GM23338 (cell line): ENCODE results near the gene RPS6KA5. TPM values are rescaled to one million over a fixed set of nuclear protein-coding genes. Genes with fewer than 3 reads are reported as not detected.

Source experiments
- ATAC-seq: fragments of 200-7000 bp; cut with Tn5 transposase; 3 replicates; pipeline ENCODE4 v1.9.1; 2020
- DNase-seq: peaks from one replicate; pipeline ENCODE4 v3.0.0-alpha.2; 2015; ENCODE audit warnings: low spot score
- H2AFZ ChIP-seq: fragments of 200-600 bp; sonication (generic); 2 replicates; pipeline ENCODE4 v1.8.0; 2016; ENCODE audit warnings: antibody characterized with exemption, mild to moderate bottlenecking, moderate library complexity
- H3F3A ChIP-seq: fragments of 200-600 bp; sonication (generic); replicated peaks from 2 replicates; pipeline ENCODE4 v1.8.0; 2017; ENCODE audit warnings: antibody characterized with exemption, mixed run types, low read depth
- H3K27ac ChIP-seq: fragments of 200-600 bp; sonication (generic); 2 replicates; pipeline ENCODE4 v1.6.1; 2016; ENCODE audit warnings: low read depth
- H3K27me3 ChIP-seq: fragments of 200-600 bp; sonication (generic); 2 replicates; pipeline ENCODE4 v1.8.0; 2016; ENCODE audit warnings: mild to moderate bottlenecking, mixed run types, moderate library complexity; ENCODE audit not compliant: insufficient read depth
- H3K36me3 ChIP-seq: fragments of 200-600 bp; sonication (generic); 2 replicates; pipeline ENCODE4 v1.8.0; 2016; ENCODE audit warnings: mild to moderate bottlenecking; ENCODE audit not compliant: insufficient read depth
- H3K4me1 ChIP-seq: fragments of 200-600 bp; sonication (generic); 2 replicates; pipeline ENCODE4 v1.8.0; 2016; ENCODE audit warnings: mild to moderate bottlenecking, moderate library complexity; ENCODE audit not compliant: insufficient read depth
- H3K4me2 ChIP-seq: fragments of 200-600 bp; sonication (generic); 2 replicates; pipeline ENCODE4 v1.7.1; 2017; ENCODE audit warnings: mixed run types
- H3K4me3 ChIP-seq: fragments of 200-600 bp; sonication (generic); 2 replicates; pipeline ENCODE4 v1.6.1; 2016; ENCODE audit warnings: mixed run types
- H3K79me2 ChIP-seq: fragments of 200-600 bp; sonication (generic); replicated peaks from 2 replicates; pipeline ENCODE4 v1.8.0; 2017; ENCODE audit warnings: mild to moderate bottlenecking; ENCODE audit not compliant: insufficient read depth
- H3K9me2 ChIP-seq: fragments of 200-600 bp; sonication (generic); 2 replicates; pipeline ENCODE4 v1.8.0; 2017; ENCODE audit not compliant: insufficient read depth
- H4K20me1 ChIP-seq: fragments of 200-600 bp; sonication (generic); replicated peaks from 2 replicates; pipeline ENCODE4 v1.8.0; 2017; ENCODE audit warnings: mild to moderate bottlenecking; ENCODE audit not compliant: insufficient read depth
- H3K27ac Mint-ChIP-seq: 2 replicates; pipeline ENCODE4 v1.8.0; 2020; ENCODE audit warnings: inconsistent platforms, mild to moderate bottlenecking, moderate library complexity, mixed read lengths
- H3K27me3 Mint-ChIP-seq: 3 replicates; pipeline ENCODE4 v1.8.0; 2022; ENCODE audit warnings: low read depth, mild to moderate bottlenecking, moderate library complexity, mixed read lengths, inconsistent platforms; ENCODE audit not compliant: insufficient read depth, poor library complexity
- H3K36me3 Mint-ChIP-seq: 3 replicates; pipeline ENCODE4 v1.8.0; 2021; ENCODE audit warnings: low read depth, mild to moderate bottlenecking, inconsistent platforms, moderate library complexity, mixed read lengths
- H3K4me1 Mint-ChIP-seq: 3 replicates; pipeline ENCODE4 v1.8.0; 2020; ENCODE audit warnings: mild to moderate bottlenecking, inconsistent platforms, mixed read lengths
- H3K4me3 Mint-ChIP-seq: 3 replicates; pipeline ENCODE4 v1.8.0; 2021; ENCODE audit warnings: moderate library complexity, mild to moderate bottlenecking, inconsistent platforms, mixed read lengths
- H3K9me3 Mint-ChIP-seq: 3 replicates; pipeline ENCODE4 v1.8.0; 2020; ENCODE audit warnings: moderate library complexity, mild to moderate bottlenecking, inconsistent platforms, mixed read lengths
- CREB1 ChIP-seq: fragments of 250-450 bp; sonication (Bioruptor Pico); IDR thresholded peaks from 2 replicates; pipeline ENCODE4 v1.5.0; 2020; ENCODE audit warnings: low read depth, mild to moderate bottlenecking, moderate library complexity
- CTCF ChIP-seq, 2 experiments: fragments of 200-600 bp in 1 of 2; sonication (generic) in 1 of 2; conservative IDR thresholded peaks; 2 replicates each; pipeline versions ENCODE4 v1.5.1 to v1.6.1; 2016 to 2017; ENCODE audit warnings: antibody characterized with exemption in 2 of 2, low read depth in 2 of 2, mild to moderate bottlenecking in 2 of 2, moderate library complexity in 1 of 2
- ETS1 ChIP-seq: IDR thresholded peaks from 2 replicates; pipeline ENCODE4 v1.6.1; 2016; ENCODE audit warnings: antibody characterized with exemption
- EZH2 ChIP-seq: fragments of 200-600 bp; sonication (generic); IDR thresholded peaks from one replicate; pipeline ENCODE4 v1.8.0; 2017; ENCODE audit warnings: antibody characterized with exemption, mild to moderate bottlenecking, low read depth; ENCODE audit not compliant: unreplicated experiment
- EZH2phosphoT487 ChIP-seq: fragments of 200-600 bp; sonication (generic); IDR thresholded peaks from one replicate; pipeline ENCODE4 v1.8.1; 2018; ENCODE audit warnings: antibody characterized with exemption; ENCODE audit not compliant: unreplicated experiment
- JUNB ChIP-seq: IDR thresholded peaks from one replicate; pipeline ENCODE4 v1.6.1; 2016; ENCODE audit warnings: antibody characterized with exemption; ENCODE audit not compliant: unreplicated experiment
- NANOG ChIP-seq: IDR thresholded peaks from 2 replicates; pipeline ENCODE4 v1.6.1; 2016; ENCODE audit warnings: antibody characterized with exemption, borderline replicate concordance
- POLR2AphosphoS5 ChIP-seq: IDR thresholded peaks from 2 replicates; pipeline ENCODE4 v1.6.1; 2016; ENCODE audit warnings: antibody characterized with exemption, low read depth
- STAT1 ChIP-seq: IDR thresholded peaks from one replicate; pipeline ENCODE4 v1.6.1; 2016; ENCODE audit warnings: antibody characterized with exemption; ENCODE audit not compliant: unreplicated experiment
- ZNF114 ChIP-seq: fragments of 250-450 bp; sonication (Bioruptor Pico); IDR thresholded peaks from 2 replicates; pipeline ENCODE4 v1.5.0; 2020; ENCODE audit warnings: mild to moderate bottlenecking, moderate library complexity
- ZNF331 ChIP-seq: fragments of 250-450 bp; sonication (Bioruptor Pico); IDR thresholded peaks from 2 replicates; pipeline ENCODE4 v1.5.0; 2020; ENCODE audit warnings: low read depth, mild to moderate bottlenecking, moderate library complexity
- polyA plus RNA-seq: library from polyadenylated mRNA; unstranded; fragments of >200 nt; fragmentation: Nextera tagmentation; extraction: Ambion mirVana; gene quantifications from 2 replicates; pipeline ENCODE4 v1.2.1, GENCODE V29; 2016
- total RNA-seq: library from RNA; depleted of rRNA; stranded (reverse); fragments of >200 nt; shearing (Covaris generic); gene quantifications from 2 replicates; pipeline ENCODE4 v1.2.3, GENCODE V29; 2014
- TF ChIP-seq, protein P1 (sequence below): fragments of 250-450 bp; sonication (Bioruptor Pico); IDR thresholded peaks from 2 replicates; pipeline ENCODE4 v1.5.0; 2020; ENCODE audit warnings: mild to moderate bottlenecking, moderate library complexity
- TF ChIP-seq, protein P2 (sequence below): IDR thresholded peaks from one replicate; pipeline ENCODE4 v1.6.1; 2018; ENCODE audit warnings: antibody characterized with exemption; ENCODE audit not compliant: unreplicated experiment

The RPS6KA5 gene
- total and polyA plus RNA-seq, 2 experiments from 2014 or later: 2.1 to 2.4 TPM

DNA sequence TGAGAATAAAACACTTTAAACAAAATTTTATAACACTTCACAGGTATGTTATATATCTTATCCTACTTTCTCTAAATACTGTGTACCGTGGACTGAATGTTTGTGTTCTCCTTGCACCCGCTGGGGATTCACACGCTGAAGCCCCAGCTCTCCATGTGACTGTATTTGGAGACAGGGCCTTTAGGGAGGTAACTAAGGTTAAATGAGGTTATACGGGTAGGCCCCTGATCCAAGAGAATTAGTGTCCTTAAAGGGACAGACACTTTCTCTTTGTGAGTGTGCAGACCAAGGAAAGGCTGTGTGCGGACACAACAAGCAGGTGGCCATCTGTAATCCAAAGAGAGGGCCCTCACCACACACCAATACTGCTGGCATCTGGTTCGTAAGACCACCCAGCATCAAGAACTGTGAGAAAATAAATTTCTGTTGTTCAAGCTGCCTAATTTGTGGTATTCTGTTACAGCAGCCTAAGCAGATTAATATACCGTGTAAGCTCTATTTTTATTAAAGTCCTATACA lies 174.1 kb downstream of the RPS6KA5 start:
- H3K27ac Mint-ChIP-seq: no peak overlapping the region
- ATAC-seq: no peak

More for the DNA sequence above, 174.1 kb downstream of the RPS6KA5 start:
- Histone ChIP-seq H3K4me2 (no peak overlapping the region), H2AFZ (no peak overlapping the region), H3K36me3 (no peaks in the 10 kb centered on the region), H4K20me1 (no peaks in the 10 kb centered on the region), H3K4me3 (no peak overlapping the region), H3K79me2 (no peaks in the 10 kb centered on the region), H3F3A (no peaks in the 10 kb centered on the region), H3K9me2 (no peaks in the 10 kb centered on the region), H3K27ac (no peak overlapping the region), H3K4me1 (no peaks in the 10 kb centered on the region), H3K27me3 (no peaks in the 10 kb centered on the region)
- TF ChIP-seq CTCF (conservative IDR thresholded peaks at IDR 0.05; ENCODE audit: low read depth in 2 of 2): no peak
- TF ChIP-seq POLR2AphosphoS5: no peak
- TF ChIP-seq ZNF331 (CRISPR knock-in tag): no peak
- TF ChIP-seq, protein P1, sequence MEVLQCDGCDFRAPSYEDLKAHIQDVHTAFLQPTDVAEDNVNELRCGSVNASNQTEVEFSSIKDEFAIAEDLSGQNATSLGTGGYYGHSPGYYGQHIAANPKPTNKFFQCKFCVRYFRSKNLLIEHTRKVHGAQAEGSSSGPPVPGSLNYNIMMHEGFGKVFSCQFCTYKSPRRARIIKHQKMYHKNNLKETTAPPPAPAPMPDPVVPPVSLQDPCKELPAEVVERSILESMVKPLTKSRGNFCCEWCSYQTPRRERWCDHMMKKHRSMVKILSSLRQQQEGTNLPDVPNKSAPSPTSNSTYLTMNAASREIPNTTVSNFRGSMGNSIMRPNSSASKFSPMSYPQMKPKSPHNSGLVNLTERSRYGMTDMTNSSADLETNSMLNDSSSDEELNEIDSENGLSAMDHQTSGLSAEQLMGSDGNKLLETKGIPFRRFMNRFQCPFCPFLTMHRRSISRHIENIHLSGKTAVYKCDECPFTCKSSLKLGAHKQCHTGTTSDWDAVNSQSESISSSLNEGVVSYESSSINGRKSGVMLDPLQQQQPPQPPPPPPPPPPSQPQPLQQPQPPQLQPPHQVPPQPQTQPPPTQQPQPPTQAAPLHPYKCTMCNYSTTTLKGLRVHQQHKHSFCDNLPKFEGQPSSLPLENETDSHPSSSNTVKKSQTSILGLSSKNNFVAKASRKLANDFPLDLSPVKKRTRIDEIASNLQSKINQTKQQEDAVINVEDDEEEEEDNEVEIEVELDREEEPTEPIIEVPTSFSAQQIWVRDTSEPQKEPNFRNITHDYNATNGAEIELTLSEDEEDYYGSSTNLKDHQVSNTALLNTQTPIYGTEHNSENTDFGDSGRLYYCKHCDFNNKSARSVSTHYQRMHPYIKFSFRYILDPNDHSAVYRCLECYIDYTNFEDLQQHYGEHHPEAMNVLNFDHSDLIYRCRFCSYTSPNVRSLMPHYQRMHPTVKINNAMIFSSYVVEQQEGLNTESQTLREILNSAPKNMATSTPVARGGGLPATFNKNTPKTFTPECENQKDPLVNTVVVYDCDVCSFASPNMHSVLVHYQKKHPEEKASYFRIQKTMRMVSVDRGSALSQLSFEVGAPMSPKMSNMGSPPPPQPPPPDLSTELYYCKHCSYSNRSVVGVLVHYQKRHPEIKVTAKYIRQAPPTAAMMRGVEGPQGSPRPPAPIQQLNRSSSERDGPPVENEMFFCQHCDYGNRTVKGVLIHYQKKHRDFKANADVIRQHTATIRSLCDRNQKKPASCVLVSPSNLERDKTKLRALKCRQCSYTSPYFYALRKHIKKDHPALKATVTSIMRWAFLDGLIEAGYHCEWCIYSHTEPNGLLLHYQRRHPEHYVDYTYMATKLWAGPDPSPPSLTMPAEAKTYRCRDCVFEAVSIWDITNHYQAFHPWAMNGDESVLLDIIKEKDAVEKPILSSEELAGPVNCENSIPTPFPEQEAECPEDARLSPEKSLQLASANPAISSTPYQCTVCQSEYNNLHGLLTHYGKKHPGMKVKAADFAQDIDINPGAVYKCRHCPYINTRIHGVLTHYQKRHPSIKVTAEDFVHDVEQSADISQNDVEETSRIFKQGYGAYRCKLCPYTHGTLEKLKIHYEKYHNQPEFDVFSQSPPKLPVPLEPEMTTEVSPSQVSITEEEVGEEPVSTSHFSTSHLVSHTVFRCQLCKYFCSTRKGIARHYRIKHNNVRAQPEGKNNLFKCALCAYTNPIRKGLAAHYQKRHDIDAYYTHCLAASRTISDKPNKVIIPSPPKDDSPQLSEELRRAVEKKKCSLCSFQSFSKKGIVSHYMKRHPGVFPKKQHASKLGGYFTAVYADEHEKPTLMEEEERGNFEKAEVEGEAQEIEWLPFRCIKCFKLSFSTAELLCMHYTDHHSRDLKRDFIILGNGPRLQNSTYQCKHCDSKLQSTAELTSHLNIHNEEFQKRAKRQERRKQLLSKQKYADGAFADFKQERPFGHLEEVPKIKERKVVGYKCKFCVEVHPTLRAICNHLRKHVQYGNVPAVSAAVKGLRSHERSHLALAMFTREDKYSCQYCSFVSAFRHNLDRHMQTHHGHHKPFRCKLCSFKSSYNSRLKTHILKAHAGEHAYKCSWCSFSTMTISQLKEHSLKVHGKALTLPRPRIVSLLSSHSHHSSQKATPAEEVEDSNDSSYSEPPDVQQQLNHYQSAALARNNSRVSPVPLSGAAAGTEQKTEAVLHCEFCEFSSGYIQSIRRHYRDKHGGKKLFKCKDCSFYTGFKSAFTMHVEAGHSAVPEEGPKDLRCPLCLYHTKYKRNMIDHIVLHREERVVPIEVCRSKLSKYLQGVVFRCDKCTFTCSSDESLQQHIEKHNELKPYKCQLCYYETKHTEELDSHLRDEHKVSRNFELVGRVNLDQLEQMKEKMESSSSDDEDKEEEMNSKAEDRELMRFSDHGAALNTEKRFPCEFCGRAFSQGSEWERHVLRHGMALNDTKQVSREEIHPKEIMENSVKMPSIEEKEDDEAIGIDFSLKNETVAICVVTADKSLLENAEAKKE (CRISPR knock-in tag): no peak
- TF ChIP-seq JUNB: no peak
- no peak for TF ChIP-seq CREB1
- TF ChIP-seq NANOG: no peak
- TF ChIP-seq EZH2: no peak
- TF ChIP-seq, protein P2, sequence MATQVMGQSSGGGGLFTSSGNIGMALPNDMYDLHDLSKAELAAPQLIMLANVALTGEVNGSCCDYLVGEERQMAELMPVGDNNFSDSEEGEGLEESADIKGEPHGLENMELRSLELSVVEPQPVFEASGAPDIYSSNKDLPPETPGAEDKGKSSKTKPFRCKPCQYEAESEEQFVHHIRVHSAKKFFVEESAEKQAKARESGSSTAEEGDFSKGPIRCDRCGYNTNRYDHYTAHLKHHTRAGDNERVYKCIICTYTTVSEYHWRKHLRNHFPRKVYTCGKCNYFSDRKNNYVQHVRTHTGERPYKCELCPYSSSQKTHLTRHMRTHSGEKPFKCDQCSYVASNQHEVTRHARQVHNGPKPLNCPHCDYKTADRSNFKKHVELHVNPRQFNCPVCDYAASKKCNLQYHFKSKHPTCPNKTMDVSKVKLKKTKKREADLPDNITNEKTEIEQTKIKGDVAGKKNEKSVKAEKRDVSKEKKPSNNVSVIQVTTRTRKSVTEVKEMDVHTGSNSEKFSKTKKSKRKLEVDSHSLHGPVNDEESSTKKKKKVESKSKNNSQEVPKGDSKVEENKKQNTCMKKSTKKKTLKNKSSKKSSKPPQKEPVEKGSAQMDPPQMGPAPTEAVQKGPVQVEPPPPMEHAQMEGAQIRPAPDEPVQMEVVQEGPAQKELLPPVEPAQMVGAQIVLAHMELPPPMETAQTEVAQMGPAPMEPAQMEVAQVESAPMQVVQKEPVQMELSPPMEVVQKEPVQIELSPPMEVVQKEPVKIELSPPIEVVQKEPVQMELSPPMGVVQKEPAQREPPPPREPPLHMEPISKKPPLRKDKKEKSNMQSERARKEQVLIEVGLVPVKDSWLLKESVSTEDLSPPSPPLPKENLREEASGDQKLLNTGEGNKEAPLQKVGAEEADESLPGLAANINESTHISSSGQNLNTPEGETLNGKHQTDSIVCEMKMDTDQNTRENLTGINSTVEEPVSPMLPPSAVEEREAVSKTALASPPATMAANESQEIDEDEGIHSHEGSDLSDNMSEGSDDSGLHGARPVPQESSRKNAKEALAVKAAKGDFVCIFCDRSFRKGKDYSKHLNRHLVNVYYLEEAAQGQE: no peak
- TF ChIP-seq ETS1: no peak
- no peak for TF ChIP-seq ZNF114 (CRISPR knock-in tag)
- no peak for TF ChIP-seq EZH2phosphoT487
- no peak for TF ChIP-seq STAT1
- no peak overlapping the region for H3K4me3 Mint-ChIP-seq
- peaks cover 4% of the 10 kb centered on the region; the same call in 2 of the 3 replicates for H3K4me1 Mint-ChIP-seq
- peak; percentile 7 for DNase-seq
- no peaks in the 10 kb centered on the region for H3K27me3 Mint-ChIP-seq
- H3K36me3 Mint-ChIP-seq: peaks cover 12% of the 10 kb centered on the region; the same call in 2 of the 3 replicates
- peaks cover 7% of the 10 kb centered on the region; the same call in 2 of the 3 replicates for H3K9me3 Mint-ChIP-seq
